Body of pancreas (tissue), 4 donors: ENCODE results near the gene CHEK1.

Experiments
- POLR2A ChIP-seq, 3 donors: fragments of 450-650 bp; IDR thresholded peaks; one replicate each; pipeline ENCODE4 v1.6.1; 2016; ENCODE audit warnings: antibody characterized with exemption in 3 of 3, mild to moderate bottlenecking in 2 of 3
- TF ChIP-seq, protein P1 (sequence below), 7 experiments: fragments of 450-650 bp in 4 of 7; fragments of 200-600 bp in 3 of 7; sonication (generic) in 3 of 7; IDR thresholded peaks; one replicate each; pipeline ENCODE4 v1.5.1; 2016 to 2019; ENCODE audit warnings: antibody characterized with exemption in 7 of 7

DNA sequence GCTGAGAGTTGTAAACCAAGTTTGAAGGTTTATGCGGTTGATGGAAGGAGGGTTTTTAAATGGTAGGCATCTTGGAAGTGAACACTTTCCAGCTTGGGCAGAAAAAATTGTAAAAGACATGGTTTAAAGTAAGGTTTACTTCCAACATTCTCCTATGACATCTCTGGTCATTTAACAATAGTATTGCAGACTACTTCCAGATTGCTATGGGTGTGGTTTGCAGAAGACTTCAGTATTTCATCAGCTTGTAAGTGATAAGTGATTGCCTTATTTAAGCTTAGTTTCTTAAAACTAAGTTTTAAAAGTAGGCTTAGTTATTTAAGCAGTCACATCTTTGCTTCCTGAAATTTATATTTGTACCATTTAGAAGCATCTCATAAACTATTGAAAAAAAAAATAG lies 39.5 kb upstream of the CHEK1 start:
- TF ChIP-seq POLR2A (IDR thresholded peaks at IDR 0.05), result no peak
- TF ChIP-seq, protein P1, sequence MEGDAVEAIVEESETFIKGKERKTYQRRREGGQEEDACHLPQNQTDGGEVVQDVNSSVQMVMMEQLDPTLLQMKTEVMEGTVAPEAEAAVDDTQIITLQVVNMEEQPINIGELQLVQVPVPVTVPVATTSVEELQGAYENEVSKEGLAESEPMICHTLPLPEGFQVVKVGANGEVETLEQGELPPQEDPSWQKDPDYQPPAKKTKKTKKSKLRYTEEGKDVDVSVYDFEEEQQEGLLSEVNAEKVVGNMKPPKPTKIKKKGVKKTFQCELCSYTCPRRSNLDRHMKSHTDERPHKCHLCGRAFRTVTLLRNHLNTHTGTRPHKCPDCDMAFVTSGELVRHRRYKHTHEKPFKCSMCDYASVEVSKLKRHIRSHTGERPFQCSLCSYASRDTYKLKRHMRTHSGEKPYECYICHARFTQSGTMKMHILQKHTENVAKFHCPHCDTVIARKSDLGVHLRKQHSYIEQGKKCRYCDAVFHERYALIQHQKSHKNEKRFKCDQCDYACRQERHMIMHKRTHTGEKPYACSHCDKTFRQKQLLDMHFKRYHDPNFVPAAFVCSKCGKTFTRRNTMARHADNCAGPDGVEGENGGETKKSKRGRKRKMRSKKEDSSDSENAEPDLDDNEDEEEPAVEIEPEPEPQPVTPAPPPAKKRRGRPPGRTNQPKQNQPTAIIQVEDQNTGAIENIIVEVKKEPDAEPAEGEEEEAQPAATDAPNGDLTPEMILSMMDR (IDR thresholded peaks at IDR 0.05), result no peak
